ENCODE results near the gene THADA.
"Not testable (repeated sequence)": the region's sequence is repeated elsewhere in the genome, so short reads cannot be mapped to it uniquely, and the experiment has no call there.

THADA gene

GRCh38 chr2:43198263-43198662 lies 397.6 kb downstream of the THADA start:
- DNase-seq, result no peak

GRCh38 chr2:43197588-43197896 lies 398.3 kb downstream of the THADA start:
- DNase-seq, result no peak

DNA sequence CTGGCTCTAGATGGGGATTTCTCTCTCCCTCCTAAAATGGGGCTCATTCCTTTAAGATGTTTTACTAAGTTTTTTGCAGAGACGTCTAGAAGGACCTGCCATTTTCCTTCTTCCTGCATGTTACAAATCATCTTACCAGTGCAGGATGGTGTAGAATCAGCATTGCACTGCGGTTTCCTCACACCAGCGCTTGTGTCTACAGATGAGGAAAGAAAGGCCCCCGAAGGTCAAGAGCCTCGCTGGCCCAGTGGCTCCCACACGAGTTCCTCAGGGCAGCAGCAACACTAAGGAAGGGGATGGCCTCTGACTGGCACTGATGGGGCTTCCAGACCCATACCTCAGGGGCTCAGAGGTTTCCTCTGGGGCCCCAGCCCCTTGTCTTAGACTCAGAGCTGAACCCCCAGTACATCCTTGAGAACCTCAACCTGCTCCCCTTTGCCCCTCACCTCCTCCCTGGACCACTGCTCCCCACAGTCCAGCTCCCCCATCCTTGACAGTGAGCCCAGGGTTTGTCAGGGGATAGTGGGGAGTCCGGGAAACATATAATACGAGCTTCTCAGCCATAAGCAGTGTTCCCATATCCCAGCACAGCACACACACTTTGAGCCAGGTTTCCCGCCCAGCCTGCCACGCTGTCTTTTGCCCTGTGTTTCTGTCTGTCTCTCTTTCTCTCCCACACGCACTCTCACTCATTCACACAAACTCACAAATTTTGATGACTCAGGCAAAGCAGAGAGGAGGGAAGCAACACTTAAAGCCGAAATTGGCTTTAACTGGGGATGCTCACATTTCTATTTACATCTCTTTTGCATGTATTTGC lies 398.9 kb downstream of the THADA start:
- DNase-seq, result no peak

- no peak for DNase-seq
These were observed 401.5 kb downstream of the THADA start for GRCh38 chr2:43194121-43194869.

GRCh38 chr2:43193652-43194120 lies 402.2 kb downstream of the THADA start:
- DNase-seq, result no peak

DNA sequence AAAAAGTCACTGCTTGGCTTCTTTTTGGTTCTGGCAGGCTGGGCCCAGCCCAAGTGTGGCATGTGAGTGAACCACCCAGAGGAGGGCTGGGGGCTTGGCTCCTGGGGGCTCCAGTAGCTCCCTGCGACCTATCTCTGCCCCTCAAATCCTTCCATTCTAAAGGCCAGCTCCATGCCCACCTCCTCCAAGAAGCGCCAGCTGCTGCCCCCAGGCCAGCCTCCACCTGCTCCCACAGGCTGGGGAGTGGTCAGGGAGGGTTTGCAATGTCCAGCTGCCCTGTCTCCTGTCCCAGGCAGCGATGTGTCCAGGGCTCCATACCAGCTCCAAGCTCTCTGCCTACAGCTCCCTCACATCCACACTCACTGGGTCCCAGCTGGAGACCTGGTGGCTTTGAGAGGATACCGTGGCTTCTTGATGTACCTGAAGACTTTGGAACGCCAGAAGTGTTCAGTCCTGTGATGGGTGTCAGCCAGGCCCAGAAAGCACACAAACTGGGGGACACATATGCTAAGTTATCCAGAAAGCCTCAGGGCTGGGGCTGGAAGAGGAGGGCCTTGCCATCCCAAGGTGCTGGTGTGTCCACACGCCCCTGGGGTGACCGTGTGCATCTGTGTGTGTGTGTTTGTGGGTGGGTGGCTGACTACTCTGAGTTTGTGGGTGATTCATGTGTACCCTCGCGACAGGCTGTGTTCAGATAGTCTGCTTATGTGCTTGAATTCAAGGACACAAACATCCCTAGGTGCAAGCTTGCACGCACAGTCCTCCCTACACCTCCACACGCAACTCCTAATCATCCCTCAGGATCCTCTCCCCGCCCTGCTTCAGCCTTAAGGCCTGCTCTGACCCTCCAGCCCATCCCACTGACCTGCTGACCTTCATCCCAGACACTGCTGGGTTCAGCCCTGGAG lies 402.8 kb downstream of the THADA start:
- no peak for DNase-seq

GRCh38 chr2:43191947-43192516 lies 403.8 kb downstream of the THADA start:
- DNase-seq, result no peak

GRCh38 chr2:43190311-43191052 lies 405.4 kb downstream of the THADA start:
- no peak for DNase-seq

- DNase-seq, result not testable (repeated sequence)
These were observed 406.0 kb downstream of the THADA start for GRCh38 chr2:43189861-43190260.

- no peak for DNase-seq
These were observed 407.1 kb downstream of the THADA start for GRCh38 chr2:43188561-43189386.

- DNase-seq, result no peak
These were observed 409.0 kb downstream of the THADA start for GRCh38 chr2:43186679-43187374.

DNA sequence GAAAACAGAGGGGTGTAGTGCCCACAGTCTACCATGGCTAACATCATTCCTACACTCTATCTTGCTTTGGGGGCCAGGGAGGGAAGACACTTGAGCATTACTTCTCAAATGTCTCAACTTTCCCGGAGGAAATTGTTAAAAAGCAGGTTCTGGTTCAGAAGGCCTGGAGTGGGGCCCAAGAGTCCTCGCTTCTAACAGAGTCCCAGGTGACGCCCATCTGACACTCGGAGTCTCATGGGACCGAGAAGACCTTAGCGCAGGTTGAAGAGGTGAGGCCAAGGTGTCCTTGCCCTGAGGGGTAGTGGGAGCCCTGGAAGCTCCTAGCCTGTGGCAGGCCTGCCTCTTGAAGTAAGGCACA lies 409.5 kb downstream of the THADA start:
- DNase-seq, result no peak

DNA sequence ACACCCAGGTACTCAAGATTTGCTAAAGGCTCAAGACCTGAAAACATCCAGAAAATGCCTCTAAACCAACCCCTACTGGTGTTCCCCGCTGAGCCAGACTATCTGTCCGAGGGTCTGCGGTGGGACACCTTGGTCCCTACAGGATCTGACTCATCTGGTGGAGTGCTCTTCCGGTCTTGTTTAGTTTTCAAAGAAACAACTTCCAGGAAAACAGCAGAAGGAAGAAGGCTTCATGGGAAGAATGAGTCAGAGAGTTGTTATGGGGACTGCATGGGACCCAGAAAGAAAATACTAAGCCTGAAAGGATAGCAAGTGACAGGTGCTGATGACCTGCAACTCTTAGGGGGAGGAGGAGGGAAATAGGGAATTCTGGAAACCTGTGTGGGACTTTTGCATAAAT lies 410.7 kb downstream of the THADA start:
- DNase-seq, result no peak

DNA sequence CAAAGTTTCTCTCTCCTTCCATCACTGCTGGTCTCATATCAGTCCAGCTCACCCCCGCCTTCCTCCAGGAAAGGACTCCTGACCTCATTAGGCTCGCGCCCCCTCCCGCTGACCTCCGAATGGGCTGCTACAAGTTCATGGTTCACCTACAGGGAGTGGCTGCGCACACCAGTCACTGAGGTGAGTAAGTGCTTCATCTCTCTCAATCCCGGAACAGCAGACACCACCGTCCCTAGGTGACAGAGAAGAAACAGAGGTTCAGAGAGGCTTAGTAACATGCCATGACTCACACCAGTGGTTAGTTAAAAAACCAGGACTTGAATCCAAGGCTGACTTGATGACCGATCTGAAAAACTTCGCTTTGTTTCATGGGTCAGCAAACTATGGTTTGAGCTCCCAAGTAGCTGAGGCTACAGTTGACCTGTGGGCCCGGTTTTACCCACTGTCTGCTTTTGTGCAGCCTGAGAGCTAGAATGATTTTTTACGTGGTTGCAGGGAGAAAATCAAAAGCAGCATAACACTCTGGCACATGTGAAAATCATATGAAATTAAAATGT lies 411.4 kb downstream of the THADA start:
- DNase-seq, result no peak

DNA sequence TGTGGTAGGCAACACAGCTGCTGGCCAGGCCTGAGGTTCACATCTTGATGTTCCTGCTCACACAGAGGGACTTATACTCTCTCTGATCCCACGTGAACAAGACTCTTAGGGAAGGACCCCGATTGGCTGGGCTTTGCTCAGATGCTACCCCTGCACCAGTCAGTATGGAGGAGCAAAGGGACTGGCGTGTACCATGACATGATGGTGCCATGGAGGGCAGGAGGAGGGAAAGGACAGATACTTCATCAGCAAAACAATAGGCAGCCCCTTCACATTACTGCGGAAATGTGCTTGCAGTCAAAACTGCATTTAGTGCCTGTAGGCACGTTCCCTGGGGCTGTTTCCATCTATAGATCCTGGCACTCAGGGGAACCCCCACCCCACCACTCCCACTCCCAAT lies 412.1 kb downstream of the THADA start:
- DNase-seq, result no peak

- DNase-seq, result no peak
These were observed 414.9 kb downstream of the THADA start for GRCh38 chr2:43180897-43181296.

Measured in 8988T (cell line).